Common myeloid progenitor, CD34-positive (primary cell): ENCODE measurements around the gene LFNG.

ENCODE experiments used
- CTCF ChIA-PET: fragments of 350-600 bp; sonication (Branson Sonifier 250); formaldehyde crosslinking; loops from one replicate; lab custom pipeline; 2021; ENCODE audit warnings: antibody characterized with exemption; lab: Charles Lee
- POLR2A ChIA-PET: fragments of 350-600 bp; sonication (Branson Sonifier 250); formaldehyde crosslinking; loops from one replicate; lab custom pipeline; 2021; ENCODE audit warnings: antibody characterized with exemption; lab: Charles Lee
- DNase-seq, 3 donors: peaks; one replicate each; pipeline versions ENCODE4 v3.0.0 to v3.0.0-alpha.2; 2013
- H3K27ac ChIP-seq, 2 experiments: 1 replicate in 1 of 2; 2 replicates in 1 of 2; pipeline ENCODE4 v1.7.0; 2013; ENCODE audit warnings: inconsistent platforms in 2 of 2, low read length in 2 of 2, mild to moderate bottlenecking in 2 of 2, low read depth in 1 of 2, moderate library complexity in 1 of 2; ENCODE audit not compliant: severe bottlenecking in 2 of 2, insufficient read depth in 1 of 2, poor library complexity in 1 of 2
- H3K27me3 ChIP-seq, 5 experiments: replicated peaks in 2 of 5; 1 replicate in 3 of 5; 2 replicates in 2 of 5; pipeline versions ENCODE4 v1.6.1 to v1.7.0; 2013; ENCODE audit warnings: low read length in 4 of 5, mild to moderate bottlenecking in 2 of 5, moderate library complexity in 2 of 5, inconsistent platforms in 1 of 5; ENCODE audit not compliant: insufficient read depth in 5 of 5, control insufficient read depth in 4 of 5
- H3K36me3 ChIP-seq, 4 experiments: 1 replicate in 2 of 4; 2 replicates in 2 of 4; pipeline versions ENCODE4 v1.6.1 to v1.7.0; 2013; ENCODE audit warnings: low read length in 3 of 4, control low read depth in 1 of 4, mild to moderate bottlenecking in 1 of 4; ENCODE audit not compliant: control insufficient read depth in 4 of 4, insufficient read depth in 4 of 4
- H3K4me1 ChIP-seq, 4 experiments: 1 replicate in 3 of 4; 2 replicates in 1 of 4; pipeline versions ENCODE4 v1.6.1 to v1.7.1; 2013; ENCODE audit warnings: low read length in 3 of 4, mild to moderate bottlenecking in 3 of 4, control low read depth in 1 of 4, inconsistent platforms in 1 of 4, moderate library complexity in 1 of 4; ENCODE audit not compliant: control insufficient read depth in 4 of 4, insufficient read depth in 4 of 4; ENCODE audit errors: control extremely low read depth in 1 of 4
- H3K4me3 ChIP-seq, 7 experiments: 1 replicate in 4 of 7; 2 replicates in 3 of 7; pipeline versions ENCODE4 v1.5.1 to v1.7.0; 2013; ENCODE audit warnings: mild to moderate bottlenecking in 7 of 7, low read length in 6 of 7, moderate library complexity in 6 of 7, inconsistent platforms in 2 of 7, low read depth in 2 of 7, control low read depth in 1 of 7; ENCODE audit not compliant: insufficient read depth in 4 of 7, control insufficient read depth in 1 of 7; ENCODE audit errors: extremely low read depth in 1 of 7
- H3K9me3 ChIP-seq, 5 experiments: 1 replicate in 4 of 5; 2 replicates in 1 of 5; pipeline versions ENCODE4 v1.6.1 to v1.7.1; 2013; ENCODE audit warnings: low read length in 4 of 5, mild to moderate bottlenecking in 2 of 5, inconsistent platforms in 1 of 5, low read depth in 1 of 5, moderate library complexity in 1 of 5; ENCODE audit not compliant: control insufficient read depth in 4 of 5, insufficient read depth in 2 of 5; ENCODE audit errors: control extremely low read depth in 1 of 5
- WGBS: methylation state at CpG from one replicate; pipeline ENCODE4 v1.1.5; 2013; ENCODE audit not compliant: insufficient coverage; 5-methylcytosine and 5-hydroxymethylcytosine counted together

Gene LFNG

GRCh38 chr7:2516194-2516555 is 3.4 kb upstream of the LFNG start:
- no peak overlapping the region for H3K4me3 ChIP-seq

GRCh38 chr7:2517026-2517425 is 2.5 kb upstream of the LFNG start:
- CTCF ChIA-PET: interaction anchor here (0.6 to 1.3 kb wide), 4 partner anchors 9 to 48 kb away, joined by 3 to 5 read pairs (median 4); no protein-coding TSS in a partner anchor
- Histone ChIP-seq H3K27me3 (peaks cover 0 to 4% (median 0%) of the 10 kb centered on the region in 5 experiments), H3K36me3 (no peaks in the 10 kb centered on the region), H3K4me3 (no peak overlapping the region), H3K4me1 (peaks cover 7 to 58% (median 53%) of the 10 kb centered on the region in 4 experiments), H3K9me3 (no peaks in the 10 kb centered on the region), H3K27ac (no peak overlapping the region)
- 66% methylated on average over 8 of the region's 8 CpGs for WGBS
- POLR2A ChIA-PET: no interaction called here
- DNase-seq: no peak

More at GRCh38 chr7:2516194-2516555, 3.4 kb upstream of the LFNG start:
- Histone ChIP-seq H3K36me3 (no peaks in the 10 kb centered on the region), H3K27ac (no peak overlapping the region), H3K27me3 (peaks cover 0 to 4% (median 0%) of the 10 kb centered on the region in 5 experiments), H3K9me3 (no peaks in the 10 kb centered on the region), H3K4me1 (peaks cover 3 to 58% (median 52%) of the 10 kb centered on the region in 4 experiments)
- ChIA-PET POLR2A (no interaction called here), CTCF (interaction anchor here (1.3 kb wide), 2 partner anchors 10 to 38 kb away, joined by 3 read pairs; no protein-coding TSS in a partner anchor)
- no peak for DNase-seq
- WGBS: 97% methylated on average over 5 of the region's 8 CpGs

GRCh38 chr7:2517678-2518507 is 1.7 kb upstream of the LFNG start:
- Histone ChIP-seq H3K27me3 (peaks cover 0 to 4% (median 0%) of the 10 kb centered on the region in 5 experiments), H3K27ac (no peak overlapping the region), H3K36me3 (no peaks in the 10 kb centered on the region), H3K4me1 (peaks cover 5 to 58% (median 53%) of the 10 kb centered on the region in 4 experiments), H3K9me3 (no peaks in the 10 kb centered on the region), H3K4me3 (no peak overlapping the region)
- POLR2A ChIA-PET: interaction anchor here (0.5 kb wide), 1 partner anchor 220 kb away, joined by 3 read pairs; no protein-coding TSS in a partner anchor
- CTCF ChIA-PET: interaction anchor here (0.7 to 1.3 kb wide), 5 partner anchors 8 to 20 kb away, joined by 3 to 5 read pairs (median 4); no protein-coding TSS in a partner anchor
- no peak for DNase-seq
- WGBS: 97% methylated on average over 14 of the region's 18 CpGs

- no peak overlapping the region for H3K27ac ChIP-seq
- H3K9me3 ChIP-seq: no peaks in the 10 kb centered on the region
- CTCF ChIA-PET: no interaction called here
- peaks cover 5 to 66% (median 57%) of the 10 kb centered on the region in 4 experiments for H3K4me1 ChIP-seq
- peak overlapping the region in 6 of 7 experiments; percentile 13 to 78 (median 62) for H3K4me3 ChIP-seq
- H3K36me3 ChIP-seq: no peaks in the 10 kb centered on the region
- POLR2A ChIA-PET: no interaction called here
- WGBS: 6% methylated on average over 37 of the region's 41 CpGs
- no peak for DNase-seq
- H3K27me3 ChIP-seq: peaks cover 0 to 4% (median 0%) of the 10 kb centered on the region in 5 experiments
These were observed 846 bp upstream of the LFNG start for GRCh38 chr7:2518737-2519118.

GRCh38 chr7:2520131-2520760 is 672 bp downstream of the LFNG start:
- DNase-seq: no peak
- no peak overlapping the region for H3K27ac ChIP-seq
- CTCF ChIA-PET: interaction anchor here (3.4 kb wide), 1 partner anchor 9 kb away, joined by 12 read pairs; no protein-coding TSS in a partner anchor
- no peaks in the 10 kb centered on the region for H3K9me3 ChIP-seq
- 1% methylated on average over 32 of the region's 37 CpGs for WGBS
- H3K27me3 ChIP-seq: peaks cover 0 to 4% (median 0%) of the 10 kb centered on the region in 5 experiments
- H3K36me3 ChIP-seq: peaks cover 0 to 3% (median 1%) of the 10 kb centered on the region in 4 experiments
- peak overlapping the region; percentile 18 to 78 (median 71) for H3K4me3 ChIP-seq
- H3K4me1 ChIP-seq: peaks cover 5 to 81% (median 72%) of the 10 kb centered on the region in 4 experiments
- POLR2A ChIA-PET: interaction anchor here (1.2 to 2.0 kb wide), 3 partner anchors 9 to 12 kb away, joined by 3 to 13 read pairs (median 5); no protein-coding TSS in a partner anchor

- peaks cover 0 to 9% (median 2%) of the 10 kb centered on the region in 4 experiments for H3K36me3 ChIP-seq
- CTCF ChIA-PET: interaction anchor here (1.0 to 3.4 kb wide), 2 partner anchors 9 to 22 kb away, joined by 4 to 12 read pairs; no protein-coding TSS in a partner anchor
- DNase-seq: peak in 2 of 3 donors; percentile 48 to 63
- WGBS: 12% methylated on average over 3 of the region's 12 CpGs
- POLR2A ChIA-PET: interaction anchor here (1.6 to 2.0 kb wide), 2 partner anchors 9 to 10 kb away, joined by 5 to 13 read pairs; no protein-coding TSS in a partner anchor
- peaks cover 0 to 4% (median 0%) of the 10 kb centered on the region in 5 experiments for H3K27me3 ChIP-seq
- H3K4me3 ChIP-seq: peak overlapping the region in 6 of 7 experiments; percentile 52 to 78 (median 71)
- H3K27ac ChIP-seq: no peak overlapping the region
- no peaks in the 10 kb centered on the region for H3K9me3 ChIP-seq
- H3K4me1 ChIP-seq: peaks cover 5 to 87% (median 78%) of the 10 kb centered on the region in 4 experiments
These were observed 1.3 kb downstream of the LFNG start for GRCh38 chr7:2520761-2521290.
